DOHH2 (cell line): ENCODE measurements around the gene ATP6V1E1.

Source experiments
- H3F3A ChIP-seq: fragments of 200-600 bp; sonication (generic), shearing (Covaris generic); 2 replicates; pipeline ENCODE4 v1.6.0; 2016; ENCODE audit warnings: antibody characterized with exemption, mild to moderate bottlenecking; ENCODE audit not compliant: control insufficient read depth, insufficient read depth
- H3K27ac ChIP-seq: fragments of 200-600 bp; sonication (generic); 2 replicates; pipeline ENCODE4 v1.5.1; 2014; ENCODE audit warnings: low read depth, mild to moderate bottlenecking, low read length, moderate library complexity
- H3K27me3 ChIP-seq: fragments of 200-600 bp; sonication (generic); 2 replicates; pipeline ENCODE4 v1.6.1; 2014; ENCODE audit warnings: mild to moderate bottlenecking, low read length, mixed read lengths; ENCODE audit not compliant: control insufficient read depth
- H3K36me3 ChIP-seq: fragments of 200-600 bp; sonication (generic); 2 replicates; pipeline ENCODE4 v1.6.1; 2014; ENCODE audit warnings: mild to moderate bottlenecking, low read length, moderate library complexity, mixed read lengths; ENCODE audit not compliant: control insufficient read depth
- H3K4me1 ChIP-seq: fragments of 200-600 bp; sonication (generic); 2 replicates; pipeline ENCODE4 v1.6.1; 2014; ENCODE audit warnings: mild to moderate bottlenecking, low read length, mixed read lengths; ENCODE audit not compliant: control insufficient read depth
- H3K4me2 ChIP-seq: fragments of 200-600 bp; sonication (generic); 2 replicates; pipeline ENCODE4 v1.6.0; 2014; ENCODE audit warnings: mild to moderate bottlenecking, low read length, moderate library complexity
- H3K4me3 ChIP-seq: fragments of 200-600 bp; sonication (generic); 2 replicates; pipeline ENCODE4 v1.5.1; 2014; ENCODE audit warnings: mild to moderate bottlenecking, low read length, mixed read lengths
- H3K79me2 ChIP-seq: fragments of 200-600 bp; sonication (generic); 2 replicates; pipeline ENCODE4 v1.6.1; 2014; ENCODE audit warnings: mild to moderate bottlenecking, low read length, mixed read lengths; ENCODE audit not compliant: control insufficient read depth
- H3K9me2 ChIP-seq: fragments of 200-600 bp; sonication (generic); replicated peaks from 2 replicates; pipeline ENCODE4 v1.6.1; 2014; ENCODE audit warnings: mild to moderate bottlenecking, low read length, mixed read lengths; ENCODE audit not compliant: control insufficient read depth
- H3K9me3 ChIP-seq: fragments of 200-600 bp; sonication (generic); 2 replicates; pipeline ENCODE4 v1.6.1; 2014; ENCODE audit warnings: antibody characterized with exemption, low read length, mixed read lengths; ENCODE audit not compliant: control insufficient read depth, insufficient read depth
- H4K20me1 ChIP-seq: fragments of 200-600 bp; sonication (generic); 2 replicates; pipeline ENCODE4 v1.6.0; 2014; ENCODE audit warnings: low read depth, mild to moderate bottlenecking, antibody characterized with exemption, low read length, moderate library complexity; ENCODE audit not compliant: control insufficient read depth, insufficient read depth
- EZH2phosphoT487 ChIP-seq: fragments of 200-600 bp; sonication (generic); IDR thresholded peaks from 2 replicates; pipeline ENCODE4 v1.6.1; 2017; ENCODE audit warnings: borderline replicate concordance, mild to moderate bottlenecking, antibody characterized with exemption, low read length, moderate library complexity, mixed read lengths
- TF ChIP-seq, protein P1 (sequence below): fragments of 200-600 bp; sonication (generic); IDR thresholded peaks from one replicate; pipeline ENCODE4 v1.5.1; 2014; ENCODE audit warnings: antibody characterized with exemption, mild to moderate bottlenecking, low read depth, low read length; ENCODE audit not compliant: poor library complexity, severe bottlenecking

Gene ATP6V1E1

GRCh38 chr22:17603668-17604067, 24.9 kb downstream of the ATP6V1E1 start:
- Histone ChIP-seq H3F3A (no peaks in the 10 kb centered on the region), H3K4me3 (no peak overlapping the region), H3K27me3 (no peaks in the 10 kb centered on the region), H3K36me3 (peaks cover 40% of the 10 kb centered on the region), H3K79me2 (peaks cover 4% of the 10 kb centered on the region; the same call in 1 of the 2 replicates), H3K4me1 (no peaks in the 10 kb centered on the region), H4K20me1 (no peaks in the 10 kb centered on the region), H3K27ac (no peak overlapping the region), H3K9me3 (no peaks in the 10 kb centered on the region), H3K9me2 (no peaks in the 10 kb centered on the region), H3K4me2 (no peak overlapping the region)
- TF ChIP-seq, protein P1, sequence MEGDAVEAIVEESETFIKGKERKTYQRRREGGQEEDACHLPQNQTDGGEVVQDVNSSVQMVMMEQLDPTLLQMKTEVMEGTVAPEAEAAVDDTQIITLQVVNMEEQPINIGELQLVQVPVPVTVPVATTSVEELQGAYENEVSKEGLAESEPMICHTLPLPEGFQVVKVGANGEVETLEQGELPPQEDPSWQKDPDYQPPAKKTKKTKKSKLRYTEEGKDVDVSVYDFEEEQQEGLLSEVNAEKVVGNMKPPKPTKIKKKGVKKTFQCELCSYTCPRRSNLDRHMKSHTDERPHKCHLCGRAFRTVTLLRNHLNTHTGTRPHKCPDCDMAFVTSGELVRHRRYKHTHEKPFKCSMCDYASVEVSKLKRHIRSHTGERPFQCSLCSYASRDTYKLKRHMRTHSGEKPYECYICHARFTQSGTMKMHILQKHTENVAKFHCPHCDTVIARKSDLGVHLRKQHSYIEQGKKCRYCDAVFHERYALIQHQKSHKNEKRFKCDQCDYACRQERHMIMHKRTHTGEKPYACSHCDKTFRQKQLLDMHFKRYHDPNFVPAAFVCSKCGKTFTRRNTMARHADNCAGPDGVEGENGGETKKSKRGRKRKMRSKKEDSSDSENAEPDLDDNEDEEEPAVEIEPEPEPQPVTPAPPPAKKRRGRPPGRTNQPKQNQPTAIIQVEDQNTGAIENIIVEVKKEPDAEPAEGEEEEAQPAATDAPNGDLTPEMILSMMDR = no peak

DNA sequence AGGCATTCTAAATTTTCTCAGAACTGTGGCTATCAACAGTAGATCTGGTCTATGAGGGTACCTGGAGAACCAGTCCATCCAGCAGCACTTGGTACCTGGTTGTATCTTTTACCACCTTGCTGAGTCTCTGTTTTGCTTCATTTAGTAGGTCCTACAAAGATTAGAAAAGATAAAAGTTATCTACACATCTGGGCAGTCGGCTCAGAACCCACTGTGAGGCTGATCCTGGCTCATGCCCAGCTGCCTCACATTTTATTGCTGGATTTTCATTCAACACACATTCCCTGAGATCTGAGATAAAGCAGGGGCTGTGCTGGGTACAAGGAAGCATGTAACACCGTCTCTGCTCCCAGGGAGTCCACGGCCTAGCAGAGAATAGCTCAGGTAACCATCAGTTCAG, 27.5 kb downstream of the ATP6V1E1 start:
- peaks cover 48% of the 10 kb centered on the region for H3K36me3 ChIP-seq
- H3K4me2 ChIP-seq = no peak overlapping the region
- TF ChIP-seq, protein P1 = no peak
- TF ChIP-seq EZH2phosphoT487 = no peak
- no peaks in the 10 kb centered on the region for H3K27me3 ChIP-seq
- no peaks in the 10 kb centered on the region for H4K20me1 ChIP-seq
- H3K9me3 ChIP-seq = no peaks in the 10 kb centered on the region
- H3K27ac ChIP-seq = no peak overlapping the region
- H3F3A ChIP-seq = no peaks in the 10 kb centered on the region
- no peak overlapping the region for H3K4me3 ChIP-seq
- 0 out of 2 replicates have a peak, but pooled peaks cover 4% of the 10 kb centered on the region for H3K79me2 ChIP-seq
- peaks cover 4% of the 10 kb centered on the region for H3K4me1 ChIP-seq
- no peaks in the 10 kb centered on the region for H3K9me2 ChIP-seq

DNA sequence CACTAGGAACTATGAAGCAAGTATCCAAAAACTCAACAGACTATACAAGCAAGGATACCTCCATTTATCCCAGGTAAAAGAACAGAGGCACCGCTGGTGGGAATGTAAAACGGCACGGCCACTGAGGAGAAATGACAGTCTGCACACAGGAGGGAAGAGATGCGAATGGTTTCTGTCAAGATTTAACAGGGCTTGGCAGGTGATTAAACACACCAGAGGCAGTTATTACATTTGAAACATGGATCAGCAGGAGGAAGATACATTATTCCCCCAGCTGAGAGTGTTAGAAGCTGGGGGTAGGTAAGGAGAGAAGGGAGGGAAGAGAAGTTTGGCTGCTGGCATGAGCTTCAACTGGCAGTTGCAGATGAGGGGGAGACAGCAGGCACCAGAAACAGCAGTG, 30.2 kb downstream of the ATP6V1E1 start:
- H3K79me2 ChIP-seq = peaks cover 13% of the 10 kb centered on the region
- H3K36me3 ChIP-seq = peaks cover 58% of the 10 kb centered on the region
- no peaks in the 10 kb centered on the region for H3K9me3 ChIP-seq
- no peaks in the 10 kb centered on the region for H3K27me3 ChIP-seq
- no peaks in the 10 kb centered on the region for H3K9me2 ChIP-seq
- H3K4me2 ChIP-seq = no peak overlapping the region
- peaks cover 8% of the 10 kb centered on the region for H3F3A ChIP-seq
- peaks cover 30% of the 10 kb centered on the region for H3K4me1 ChIP-seq
- H4K20me1 ChIP-seq = no peaks in the 10 kb centered on the region
- no peak for TF ChIP-seq EZH2phosphoT487
- TF ChIP-seq, protein P1 = no peak
- no peak overlapping the region for H3K4me3 ChIP-seq
- H3K27ac ChIP-seq = no peak overlapping the region

DNA sequence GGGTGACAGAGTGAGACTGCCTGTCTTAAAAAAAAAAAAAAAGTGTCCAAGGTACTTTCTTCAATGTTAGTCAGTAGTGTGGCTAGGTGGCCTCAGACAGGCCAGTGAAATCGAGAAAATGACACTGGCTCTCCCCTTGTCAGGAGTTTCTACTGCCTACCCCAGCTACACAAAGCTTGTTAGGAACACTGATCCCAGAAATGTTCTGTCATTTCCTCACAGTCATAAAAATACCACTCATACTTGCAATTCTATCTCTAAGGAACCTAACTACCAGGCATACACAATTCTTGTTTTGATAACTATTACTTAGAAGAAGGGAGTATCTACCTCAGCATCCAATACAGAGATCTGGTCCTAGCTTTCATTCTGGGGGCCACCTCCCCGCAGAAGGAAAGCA, 31.3 kb downstream of the ATP6V1E1 start:
- TF ChIP-seq EZH2phosphoT487 = no peak
- TF ChIP-seq, protein P1 = no peak

More for the DNA sequence above, 31.3 kb downstream of the ATP6V1E1 start:
- Histone ChIP-seq H4K20me1 (no peaks in the 10 kb centered on the region), H3K79me2 (peaks cover 16% of the 10 kb centered on the region), H3K36me3 (peaks cover 68% of the 10 kb centered on the region), H3K9me3 (no peaks in the 10 kb centered on the region), H3K4me3 (no peak overlapping the region), H3F3A (peaks cover 8% of the 10 kb centered on the region), H3K4me1 (peaks cover 36% of the 10 kb centered on the region), H3K4me2 (no peak overlapping the region), H3K9me2 (no peaks in the 10 kb centered on the region), H3K27ac (no peak overlapping the region), H3K27me3 (no peaks in the 10 kb centered on the region)
